ACHN (cell line): ENCODE measurements around the gene ZBED4.

ENCODE experiments used
- DNase-seq: peaks from one replicate; pipeline ENCODE4 v3.0.0-alpha.2; 2015
- in situ Hi-C: cut with HindIII; loops from 2 replicates; pipeline ENCODE4 v1.10.0; 2017; ENCODE audit warnings: low sequenced_read_pairs, low pct_ligation_motif_present, low pct_unique_long_range_greater_than_20kb

Gene ZBED4

GRCh38 chr22:49886346-49887063 lies 32.9 kb downstream of the ZBED4 start:
- in situ Hi-C loops = no loop called here
- DNase-seq = no peak

GRCh38 chr22:49887064-49887451 lies 33.4 kb downstream of the ZBED4 start:
- DNase-seq = no peak
- in situ Hi-C loops = no loop called here

GRCh38 chr22:49887702-49888101 lies 34.1 kb downstream of the ZBED4 start:
- in situ Hi-C loops = no loop called here
- DNase-seq = no peak

GRCh38 chr22:49889071-49889470 lies 35.4 kb downstream of the ZBED4 start:
- in situ Hi-C loops = no loop called here
- no peak for DNase-seq

- in situ Hi-C loops = no loop called here
- no peak for DNase-seq
These were observed 38.7 kb downstream of the ZBED4 start for GRCh38 chr22:49892226-49892899.

GRCh38 chr22:49893025-49893424 lies 39.4 kb downstream of the ZBED4 start:
- in situ Hi-C loops = no loop called here

GRCh38 chr22:49894322-49895054 lies 40.8 kb downstream of the ZBED4 start:
- in situ Hi-C loops = no loop called here
- DNase-seq = no peak

More at GRCh38 chr22:49893025-49893424, 39.4 kb downstream of the ZBED4 start:
- DNase-seq = no peak

- in situ Hi-C loops = no loop called here
- no peak for DNase-seq
These were observed 42.6 kb downstream of the ZBED4 start for GRCh38 chr22:49896201-49896600.

- no peak for DNase-seq
- in situ Hi-C loops = no loop called here
These were observed 43.5 kb downstream of the ZBED4 start for GRCh38 chr22:49897015-49897684.

- in situ Hi-C loops = no loop called here
- DNase-seq = no peak
These were observed 45.9 kb downstream of the ZBED4 start for GRCh38 chr22:49899530-49899929.

- no peak for DNase-seq
- in situ Hi-C loops = no loop called here
These were observed 47.0 kb downstream of the ZBED4 start for GRCh38 chr22:49900441-49901230.

GRCh38 chr22:49901457-49901856 lies 47.8 kb downstream of the ZBED4 start:
- DNase-seq = no peak
- in situ Hi-C loops = no loop called here

- DNase-seq = no peak
- in situ Hi-C loops = no loop called here
These were observed 49.8 kb downstream of the ZBED4 start for GRCh38 chr22:49903322-49904039.

GRCh38 chr22:49904040-49904369 lies 50.4 kb downstream of the ZBED4 start:
- DNase-seq = no peak
- in situ Hi-C loops = no loop called here

GRCh38 chr22:49905465-49905864 lies 51.8 kb downstream of the ZBED4 start:
- no peak for DNase-seq
- in situ Hi-C loops = no loop called here

- in situ Hi-C loops = no loop called here
These were observed 52.6 kb downstream of the ZBED4 start for GRCh38 chr22:49906071-49906798.

GRCh38 chr22:49906799-49907290 lies 53.2 kb downstream of the ZBED4 start:
- DNase-seq = no peak

More at GRCh38 chr22:49906071-49906798, 52.6 kb downstream of the ZBED4 start:
- DNase-seq = no peak

More at GRCh38 chr22:49906799-49907290, 53.2 kb downstream of the ZBED4 start:
- in situ Hi-C loops = no loop called here
